Coronary artery (tissue), 2 donors: ENCODE data around the gene PRM2.

Source experiments
- DNase-seq: peaks from one replicate; pipeline ENCODE4 v3.0.0-alpha.2; 2017; ENCODE audit warnings: low spot score
- H3K27ac ChIP-seq, 2 donors: fragments of 200-600 bp; sonication (generic); one replicate each; pipeline ENCODE4 v1.5.1; 2016 to 2019
- H3K4me3 ChIP-seq: fragments of 200-600 bp; sonication (generic); 2 replicates; pipeline ENCODE4 v1.5.1; 2016; ENCODE audit warnings: mild to moderate bottlenecking, moderate library complexity
- TF ChIP-seq, protein P1 (sequence below): fragments of 200-600 bp; sonication (generic); IDR thresholded peaks from one replicate; pipeline ENCODE4 v1.5.1; 2019; ENCODE audit warnings: antibody characterized with exemption

The PRM2 gene

GRCh38 chr16:11264155-11264832 lies 12.0 kb downstream of the PRM2 start:
- TF ChIP-seq, protein P1, sequence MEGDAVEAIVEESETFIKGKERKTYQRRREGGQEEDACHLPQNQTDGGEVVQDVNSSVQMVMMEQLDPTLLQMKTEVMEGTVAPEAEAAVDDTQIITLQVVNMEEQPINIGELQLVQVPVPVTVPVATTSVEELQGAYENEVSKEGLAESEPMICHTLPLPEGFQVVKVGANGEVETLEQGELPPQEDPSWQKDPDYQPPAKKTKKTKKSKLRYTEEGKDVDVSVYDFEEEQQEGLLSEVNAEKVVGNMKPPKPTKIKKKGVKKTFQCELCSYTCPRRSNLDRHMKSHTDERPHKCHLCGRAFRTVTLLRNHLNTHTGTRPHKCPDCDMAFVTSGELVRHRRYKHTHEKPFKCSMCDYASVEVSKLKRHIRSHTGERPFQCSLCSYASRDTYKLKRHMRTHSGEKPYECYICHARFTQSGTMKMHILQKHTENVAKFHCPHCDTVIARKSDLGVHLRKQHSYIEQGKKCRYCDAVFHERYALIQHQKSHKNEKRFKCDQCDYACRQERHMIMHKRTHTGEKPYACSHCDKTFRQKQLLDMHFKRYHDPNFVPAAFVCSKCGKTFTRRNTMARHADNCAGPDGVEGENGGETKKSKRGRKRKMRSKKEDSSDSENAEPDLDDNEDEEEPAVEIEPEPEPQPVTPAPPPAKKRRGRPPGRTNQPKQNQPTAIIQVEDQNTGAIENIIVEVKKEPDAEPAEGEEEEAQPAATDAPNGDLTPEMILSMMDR: no peak
- DNase-seq: no peak
- Histone ChIP-seq H3K4me3 (no peak overlapping the region), H3K27ac (no peak overlapping the region)

DNA sequence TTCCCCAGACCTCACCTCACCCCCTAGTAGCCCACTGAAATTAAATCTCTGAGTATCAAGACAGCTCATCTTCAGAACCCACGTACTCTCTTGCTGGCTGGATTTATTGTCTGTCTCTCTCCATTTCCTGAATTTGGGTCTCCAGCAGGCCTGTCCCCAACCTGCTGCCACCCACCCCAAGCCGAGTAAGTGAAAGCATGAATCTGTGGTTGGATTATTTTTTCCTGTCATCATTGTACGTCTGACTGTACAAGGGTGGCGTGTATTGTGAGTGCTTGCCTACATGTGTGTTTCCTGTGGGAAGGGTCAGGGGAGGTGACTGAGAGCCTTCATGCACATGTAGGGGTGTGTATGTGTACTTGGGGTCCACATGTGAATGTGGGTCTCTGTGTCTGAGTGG lies 12.5 kb downstream of the PRM2 start:
- TF ChIP-seq, protein P1: no peak
- Histone ChIP-seq H3K27ac (no peak overlapping the region), H3K4me3 (no peak overlapping the region)
- DNase-seq: no peak

DNA sequence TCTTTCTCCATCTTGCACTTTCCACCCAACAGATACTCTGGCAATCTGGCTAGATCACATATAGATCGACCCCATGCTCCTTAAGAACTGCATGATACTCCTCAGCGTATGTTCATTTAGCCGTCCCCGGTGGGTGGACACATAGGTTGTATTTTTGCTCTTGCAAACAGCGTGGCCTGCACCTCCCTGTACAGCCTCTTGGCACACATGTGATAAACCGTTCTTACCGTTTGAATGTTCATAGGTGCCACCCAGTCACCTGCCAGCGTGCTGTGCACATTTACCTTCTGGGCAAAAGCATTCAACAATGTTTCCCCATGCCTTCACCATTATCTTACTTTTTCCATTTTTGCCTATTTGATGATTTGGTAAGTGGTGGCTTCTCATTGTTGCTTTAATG lies 13.4 kb downstream of the PRM2 start:
- Histone ChIP-seq H3K4me3 (no peak overlapping the region), H3K27ac (no peak overlapping the region)
- no peak for DNase-seq
- TF ChIP-seq, protein P1: no peak

- TF ChIP-seq, protein P1: no peak
- DNase-seq: no peak
- H3K27ac ChIP-seq: no peak overlapping the region
- no peak overlapping the region for H3K4me3 ChIP-seq
Measured at GRCh38 chr16:11260596-11260966, 15.7 kb downstream of the PRM2 start.

GRCh38 chr16:11259655-11260595 lies 16.4 kb downstream of the PRM2 start:
- TF ChIP-seq, protein P1: no peak
- Histone ChIP-seq H3K4me3 (no peak overlapping the region), H3K27ac (peak overlapping the region in 1 of 2 donors; percentile 48)
- no peak for DNase-seq

- H3K27ac ChIP-seq: peak overlapping the region; percentile 44 to 48
- no peak for DNase-seq
Measured at GRCh38 chr16:11258553-11259492, 17.5 kb downstream of the PRM2 start.

More at GRCh38 chr16:11258553-11259492, 17.5 kb downstream of the PRM2 start:
- TF ChIP-seq, protein P1: no peak
- H3K4me3 ChIP-seq: peak overlapping the region; percentile 40
